HG03135 (cell line): ENCODE data around the gene SMIM24.
"Not testable (repeated sequence)": the region's sequence is repeated elsewhere in the genome, so short reads cannot be mapped to it uniquely, and the experiment has no call there.

Source experiments
- ATAC-seq: cut with Tn5 transposase; IDR thresholded peaks from one replicate; pipeline ENCODE4 v1.9.1; 2021; ENCODE audit warnings: mild to moderate bottlenecking, moderate library complexity; ENCODE audit not compliant: unreplicated experiment

SMIM24 gene

DNA sequence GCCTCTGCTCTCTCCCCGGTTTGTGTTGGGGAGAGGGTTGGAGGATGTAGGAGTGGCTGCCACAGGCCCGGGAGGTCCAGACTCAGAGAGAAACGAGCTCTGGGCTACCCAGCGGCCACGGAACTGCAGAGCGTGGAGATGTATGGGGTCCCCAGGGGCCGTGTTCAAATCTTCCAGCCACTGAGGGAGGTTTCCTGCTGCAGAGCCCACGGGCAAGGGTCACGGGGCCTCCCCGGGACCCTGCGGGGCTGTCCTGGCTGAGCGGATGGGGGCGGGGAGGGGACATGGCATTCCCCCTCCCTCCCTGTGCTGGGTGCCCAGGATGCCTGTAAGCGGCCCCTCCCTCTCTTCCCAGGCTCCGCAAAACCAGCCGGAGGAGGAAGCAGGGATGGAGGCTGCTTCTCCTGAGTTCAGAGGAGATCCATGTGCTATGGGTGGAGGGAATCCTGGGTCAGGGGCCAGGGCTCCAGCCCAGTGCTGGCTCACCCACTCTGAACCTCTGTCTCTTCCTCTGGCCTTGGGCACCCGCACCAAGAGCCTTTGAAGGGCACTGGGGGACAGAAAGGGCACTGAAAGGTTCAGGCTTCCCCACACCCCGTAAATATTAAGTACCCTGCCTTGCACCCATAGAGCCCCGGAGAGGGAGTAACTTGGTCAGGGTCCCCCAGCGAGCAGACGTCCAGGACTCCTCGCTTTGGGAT lies 22.6 kb downstream of the SMIM24 start:
- ATAC-seq: no peak

DNA sequence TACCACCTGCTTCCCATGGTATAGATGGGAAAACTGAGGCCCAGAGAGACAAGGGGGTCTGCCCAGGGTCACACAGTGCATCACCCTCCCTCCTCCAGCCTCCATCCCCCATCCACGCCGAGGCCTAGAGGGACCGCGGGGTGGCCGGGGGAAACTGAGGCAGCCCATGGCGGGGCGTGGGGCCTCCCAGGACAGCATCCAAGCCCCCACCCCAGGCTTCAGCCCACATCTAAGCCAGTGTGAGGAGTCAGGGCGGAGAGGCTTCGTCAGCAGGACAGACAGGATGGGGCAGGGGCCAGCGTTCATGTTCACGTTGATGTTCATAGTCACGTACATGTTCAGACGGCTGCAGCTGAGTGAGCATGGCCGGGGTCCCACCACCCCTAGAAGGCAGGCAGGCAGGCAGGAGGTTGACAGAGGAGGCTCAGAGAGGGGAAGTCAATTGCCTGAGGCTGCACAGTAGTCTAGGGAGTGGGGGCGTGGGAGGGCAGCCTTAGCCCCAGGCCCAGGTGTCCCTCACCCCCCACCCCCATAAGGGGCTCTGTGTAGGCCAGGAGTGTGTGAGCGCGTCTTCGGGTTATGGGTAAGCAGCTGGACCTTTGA lies 23.3 kb downstream of the SMIM24 start:
- ATAC-seq: no peak

- ATAC-seq: no peak
Measured at GRCh38 chr19:3455960-3456601, 24.2 kb downstream of the SMIM24 start.

GRCh38 chr19:3455393-3455955 lies 24.9 kb downstream of the SMIM24 start:
- ATAC-seq: no peak

GRCh38 chr19:3454656-3455392 lies 25.5 kb downstream of the SMIM24 start:
- no peak for ATAC-seq

DNA sequence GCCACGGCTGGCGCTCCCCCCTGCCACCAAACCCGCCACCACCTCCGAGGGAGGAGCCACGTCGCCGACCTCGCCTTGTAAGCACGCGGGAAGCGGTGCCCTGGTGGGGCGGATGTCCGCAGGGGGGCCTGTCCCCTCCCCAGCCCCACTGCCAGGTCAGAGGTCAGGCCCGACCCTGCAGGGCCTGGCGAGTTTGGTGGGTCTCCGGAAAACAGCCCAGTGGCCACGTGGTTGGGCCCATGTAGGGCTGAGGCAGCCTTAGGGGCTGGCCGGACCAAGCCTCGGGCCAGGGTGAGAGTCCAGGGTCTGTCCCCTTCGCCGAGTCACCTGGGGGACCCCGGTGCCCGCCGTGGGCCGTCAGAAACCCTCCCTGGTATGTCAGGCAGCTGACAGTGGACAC lies 26.5 kb downstream of the SMIM24 start:
- no peak for ATAC-seq

DNA sequence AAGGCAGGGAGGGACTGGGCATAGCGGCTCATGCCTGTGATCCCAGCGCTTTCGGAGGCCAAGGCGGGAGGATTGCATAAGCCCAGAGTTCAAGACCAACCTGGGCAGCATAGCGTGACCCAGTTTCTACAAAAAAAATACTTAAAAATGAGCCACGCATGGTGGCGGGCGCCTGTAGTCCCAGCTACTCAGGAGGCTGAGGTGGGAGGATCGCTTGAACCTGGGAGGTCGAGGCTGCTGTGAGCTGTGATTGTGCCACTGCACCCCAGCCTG lies 27.4 kb downstream of the SMIM24 start:
- not testable (repeated sequence) for ATAC-seq

DNA sequence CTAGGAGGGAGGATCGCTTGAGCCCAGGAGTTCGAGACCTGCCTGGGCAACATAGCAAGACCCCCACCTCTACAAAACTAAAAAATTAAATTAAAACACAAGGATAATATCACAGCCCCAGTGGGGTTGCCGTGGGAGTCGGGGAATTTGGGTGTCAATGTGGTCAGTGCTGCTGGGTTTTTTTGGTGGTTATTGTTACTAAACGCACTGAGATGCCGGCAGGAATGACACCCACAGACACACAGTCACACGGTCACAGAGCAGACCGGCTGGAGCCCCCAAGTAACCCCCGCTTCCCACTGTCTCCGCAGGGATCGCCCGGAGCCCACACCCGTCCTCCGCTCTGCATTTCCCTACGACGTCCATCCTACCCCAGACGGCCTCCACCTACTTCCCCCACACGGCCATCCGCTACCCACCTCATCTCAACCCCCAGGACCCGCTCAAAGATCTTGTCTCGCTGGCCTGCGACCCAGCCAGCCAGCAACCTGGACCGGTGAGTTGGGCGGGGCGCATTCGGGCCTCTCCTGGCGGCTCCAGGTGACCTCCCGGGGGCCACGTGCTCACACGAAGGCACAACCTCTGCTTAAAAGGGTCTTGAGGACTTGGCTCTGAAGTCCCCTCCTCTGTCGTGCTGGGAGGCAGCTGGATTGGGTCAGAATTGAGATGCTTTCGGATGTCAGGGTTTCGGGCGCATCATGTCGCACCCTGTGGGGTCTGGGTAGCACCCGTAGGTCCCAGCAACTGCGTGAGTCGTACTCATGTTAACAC lies 28.0 kb downstream of the SMIM24 start:
- no peak for ATAC-seq

DNA sequence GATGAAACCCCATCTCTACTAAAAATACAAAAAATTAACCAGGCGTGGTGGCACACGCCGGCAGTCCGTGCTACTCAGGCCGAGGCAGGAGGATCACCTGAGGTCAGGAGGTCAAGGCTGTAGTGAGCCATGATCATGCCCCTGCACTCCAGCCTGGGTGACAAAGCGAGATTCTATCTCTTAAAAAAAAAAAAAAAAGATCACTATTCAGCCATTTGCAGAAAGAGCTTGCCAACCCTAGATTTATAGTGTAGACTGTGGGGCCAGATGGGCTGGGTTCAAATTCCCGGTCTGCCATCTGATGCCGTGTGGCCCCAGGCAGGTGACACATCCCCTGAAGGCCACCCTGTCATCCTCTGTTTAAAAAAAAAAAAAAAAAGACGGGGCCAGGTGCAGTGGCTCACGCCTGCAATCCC lies 28.9 kb downstream of the SMIM24 start:
- ATAC-seq: no peak

GRCh38 chr19:3450796-3451411 lies 29.4 kb downstream of the SMIM24 start:
- ATAC-seq: no peak

GRCh38 chr19:3448616-3449334 lies 31.6 kb downstream of the SMIM24 start:
- ATAC-seq: no peak

DNA sequence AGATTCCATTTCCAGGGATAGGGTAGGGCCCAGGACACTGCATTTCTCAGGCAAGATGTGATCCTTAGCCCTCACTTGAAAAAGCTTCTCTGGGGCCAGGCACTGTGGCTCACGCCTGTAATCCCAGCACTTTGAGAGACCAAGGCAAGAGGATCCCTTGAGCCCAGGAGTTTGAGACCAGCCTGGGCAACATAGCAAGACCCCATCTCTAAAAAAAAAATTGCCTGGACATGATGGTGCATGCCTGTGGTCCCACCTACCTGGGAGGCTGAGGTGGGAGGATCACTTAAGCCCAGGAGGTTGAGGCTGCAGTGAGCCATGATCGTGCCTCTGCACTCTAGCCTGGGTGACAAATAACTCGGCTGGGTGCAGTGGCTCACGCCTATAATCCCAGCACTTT lies 33.7 kb downstream of the SMIM24 start:
- ATAC-seq: not testable (repeated sequence)

GRCh38 chr19:3444695-3445234 lies 35.6 kb downstream of the SMIM24 start:
- ATAC-seq: no peak

- ATAC-seq: no peak
Measured at GRCh38 chr19:3443840-3444694, 36.3 kb downstream of the SMIM24 start.

DNA sequence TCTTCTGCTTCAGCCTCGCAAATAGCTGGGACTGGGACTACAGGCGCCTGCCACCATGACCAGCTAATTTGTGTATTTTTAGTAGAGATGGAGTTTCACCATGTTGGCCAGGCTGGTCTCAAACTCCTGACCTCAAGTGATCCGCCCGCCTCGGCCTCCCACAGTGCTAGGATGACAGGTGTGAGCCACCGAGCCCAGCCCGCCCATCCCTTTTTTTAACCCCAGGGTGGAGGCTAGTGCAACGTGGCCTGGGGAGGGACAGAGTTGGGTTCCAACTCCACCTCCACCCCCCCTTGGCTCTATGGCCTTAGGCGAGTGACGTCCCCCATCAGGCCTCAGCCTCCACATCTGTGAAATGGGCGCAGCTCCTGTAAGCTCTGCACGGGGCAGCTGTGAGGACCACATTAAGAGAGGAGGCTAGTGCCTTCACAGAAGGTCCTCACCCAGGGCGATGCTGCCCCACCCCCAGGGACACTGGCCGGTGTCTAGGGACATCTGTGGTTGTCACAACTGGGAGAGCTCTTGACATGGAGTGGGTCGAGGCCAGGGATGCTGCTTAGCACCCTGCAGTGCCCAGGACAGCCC lies 37.7 kb downstream of the SMIM24 start:
- ATAC-seq: no peak

DNA sequence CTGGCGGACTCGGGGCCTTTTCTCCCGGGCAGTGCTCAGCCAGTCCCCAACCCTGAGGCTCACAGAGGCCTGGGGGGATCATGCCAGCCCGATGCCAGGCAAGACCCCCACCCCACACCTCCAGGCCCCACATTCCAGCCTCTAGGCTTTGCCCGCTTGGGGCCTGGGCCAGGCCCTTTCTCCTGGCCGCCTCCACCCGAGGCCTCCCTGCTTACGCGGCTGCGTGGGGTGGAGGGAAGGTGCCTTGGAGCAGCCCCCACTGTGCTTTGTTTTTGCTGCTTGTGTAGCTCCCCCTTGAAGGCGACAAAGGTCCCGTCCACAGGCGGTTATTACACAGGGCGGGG lies 38.4 kb downstream of the SMIM24 start:
- ATAC-seq: no peak

DNA sequence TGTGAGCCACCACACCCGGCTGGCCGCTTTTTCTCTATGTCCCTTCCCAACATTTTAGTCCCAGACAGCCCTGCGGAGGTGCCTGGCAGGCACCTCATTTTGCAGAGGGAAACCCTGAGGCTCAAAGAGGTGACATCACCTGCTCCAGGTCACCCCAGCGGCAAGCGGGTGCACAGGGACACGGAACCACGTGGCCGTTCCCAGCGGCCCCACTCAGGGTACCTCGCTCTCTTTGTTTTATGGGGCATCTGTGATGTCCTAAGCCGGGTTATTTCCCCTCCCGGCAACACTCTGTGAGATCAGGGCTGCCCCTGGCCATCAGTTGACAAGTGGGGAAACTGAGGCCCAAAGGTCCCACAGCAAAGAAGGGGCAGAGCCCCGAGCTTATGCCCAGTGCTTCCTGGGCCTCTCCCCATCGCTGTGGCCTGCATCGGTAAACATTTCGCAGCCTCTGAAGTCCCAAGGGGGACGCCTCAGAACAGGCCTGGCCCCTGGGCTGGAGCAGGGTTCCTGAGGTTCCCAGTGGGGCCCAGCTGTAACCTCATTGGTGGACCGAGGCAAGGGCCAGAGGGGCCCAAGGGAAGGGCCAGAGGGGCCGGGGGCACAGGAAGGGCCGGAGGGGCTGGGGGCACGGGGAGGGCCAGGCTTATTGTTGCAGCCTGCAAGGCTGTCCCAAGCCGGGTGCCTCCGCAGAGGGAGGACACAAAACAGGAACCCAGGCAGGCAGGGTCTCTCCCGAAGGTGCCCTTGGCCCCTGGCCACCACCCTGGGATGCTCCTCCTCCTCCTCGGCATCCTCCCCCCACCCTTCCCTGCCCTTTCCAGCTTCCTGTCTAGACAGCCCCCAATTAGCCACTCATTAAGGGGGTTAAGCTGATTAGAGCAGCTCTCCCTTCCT lies 39.0 kb downstream of the SMIM24 start:
- ATAC-seq: no peak
